Large intestine (tissue), 3 donors: ENCODE data around the gene TMEM132A. TPM values are rescaled to one million over a fixed set of nuclear protein-coding genes. Genes with fewer than 3 reads are reported as not detected.
A peak's percentile ranks its signal among the peaks of the same experiment; 100 is the strongest.

Source experiments
- DNase-seq, 2 donors: peaks; one replicate each; pipeline versions ENCODE4 v3.0.0 to v3.0.0-alpha.2; 2013
- H3K27ac ChIP-seq: one replicate; pipeline ENCODE4 v1.5.1; 2013; ENCODE audit warnings: low read length
- H3K27me3 ChIP-seq: 2 replicates; pipeline ENCODE4 v1.6.1; 2013; ENCODE audit warnings: low read length; ENCODE audit not compliant: control insufficient read depth, insufficient read depth
- H3K36me3 ChIP-seq: 2 replicates; pipeline ENCODE4 v1.6.1; 2013; ENCODE audit warnings: low read length; ENCODE audit not compliant: control insufficient read depth, insufficient read depth
- H3K4me1 ChIP-seq: one replicate; pipeline ENCODE4 v1.6.1; 2013; ENCODE audit warnings: low read length; ENCODE audit not compliant: control insufficient read depth, insufficient read depth
- H3K4me3 ChIP-seq: one replicate; pipeline ENCODE4 v1.5.1; 2013; ENCODE audit warnings: low read length
- H3K9me3 ChIP-seq: one replicate; pipeline ENCODE4 v1.6.1; 2013; ENCODE audit warnings: mild to moderate bottlenecking, low read depth, low read length, moderate library complexity; ENCODE audit not compliant: control insufficient read depth
- WGBS: methylation state at CpG from one replicate; pipeline ENCODE4 v1.1.5; 2013; ENCODE audit warnings: low lambda C conversion rate; ENCODE audit not compliant: insufficient coverage; 5-methylcytosine and 5-hydroxymethylcytosine counted together
- polyA plus RNA-seq: library from polyadenylated mRNA; unstranded; fragments of 120-200 nt; gene quantifications from one replicate; pipeline ENCODE4 v1.2.1, GENCODE V29; 2013

The TMEM132A gene
- polyA plus RNA-seq, 1 donor: 19.6 TPM

DNA sequence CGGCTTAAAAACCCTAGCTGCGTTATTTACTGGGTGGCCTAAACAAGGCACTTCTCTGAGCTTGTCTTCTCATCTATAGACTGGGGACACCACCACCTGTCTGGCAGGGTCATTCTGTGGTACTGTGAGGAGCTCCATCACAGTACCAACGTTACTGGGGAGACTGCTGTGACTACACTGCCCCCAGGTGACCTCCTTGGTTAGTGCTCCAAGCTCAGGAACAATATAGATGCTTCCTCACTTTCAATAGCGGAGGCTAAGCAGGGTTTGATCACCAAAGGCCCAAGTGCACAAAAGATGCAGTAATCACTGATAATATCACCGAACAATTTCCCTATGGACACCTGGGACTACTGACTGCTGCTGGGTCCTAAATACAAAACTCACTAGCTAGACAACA lies 36.7 kb upstream of the TMEM132A start:
- no CpG with 5 or more reads among the region's 5 CpGs for WGBS
- Histone ChIP-seq H3K36me3 (peaks cover 15% of the 10 kb centered on the region), H3K4me1 (no peaks in the 10 kb centered on the region), H3K4me3 (no peak overlapping the region), H3K27me3 (no peaks in the 10 kb centered on the region), H3K27ac (no peak overlapping the region), H3K9me3 (no peaks in the 10 kb centered on the region)
- peak; percentile 48 to 53 for DNase-seq

DNA sequence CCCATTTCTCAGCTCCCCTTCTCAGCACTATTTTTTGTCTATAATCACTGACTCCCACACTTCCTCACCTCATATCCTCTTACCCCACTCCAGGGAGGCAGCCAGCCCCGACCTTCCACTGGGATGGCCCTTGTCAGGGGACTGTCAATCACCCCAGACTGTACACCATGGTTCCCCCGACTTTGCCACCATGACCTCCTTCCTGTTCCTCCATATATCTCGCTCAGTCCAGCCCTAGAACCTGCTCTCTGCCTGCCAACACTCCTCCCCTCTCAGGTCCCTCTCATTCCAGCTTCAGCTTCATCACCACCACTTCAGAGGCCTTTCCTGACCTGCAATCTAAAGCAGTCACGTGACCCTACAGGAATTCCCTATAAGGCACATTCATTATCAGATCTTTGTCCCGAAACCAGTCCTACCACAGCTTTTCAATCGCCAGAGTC lies 34.4 kb upstream of the TMEM132A start:
- Histone ChIP-seq H3K4me3 (no peak overlapping the region), H3K4me1 (no peaks in the 10 kb centered on the region), H3K36me3 (peaks cover 38% of the 10 kb centered on the region), H3K27ac (no peak overlapping the region), H3K27me3 (no peaks in the 10 kb centered on the region), H3K9me3 (no peaks in the 10 kb centered on the region)
- DNase-seq: peak in 1 of 2 donors; percentile 41
- WGBS: 89% methylated on average over 1 of the region's 6 CpGs

DNA sequence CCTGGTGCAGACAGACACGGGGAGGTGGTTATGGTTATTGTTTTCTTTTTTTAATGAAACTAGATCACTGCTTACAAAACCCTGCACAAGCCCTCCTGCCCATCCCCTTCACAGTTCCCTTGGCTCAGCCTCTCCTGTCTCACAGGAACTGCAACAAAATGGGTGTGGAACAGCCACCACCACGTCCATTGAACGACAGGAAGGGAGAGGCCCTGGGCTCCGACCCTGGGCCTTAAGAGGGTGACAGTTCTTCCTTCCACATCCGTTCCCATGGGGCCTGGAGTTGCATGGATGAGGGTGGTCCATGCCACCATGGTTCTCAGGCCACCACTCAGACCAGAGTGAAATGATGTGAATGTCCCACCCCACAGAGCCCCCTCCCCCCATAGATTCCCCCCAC lies 33.6 kb upstream of the TMEM132A start:
- no peaks in the 10 kb centered on the region for H3K4me1 ChIP-seq
- DNase-seq: no peak
- no peaks in the 10 kb centered on the region for H3K27me3 ChIP-seq
- H3K36me3 ChIP-seq: peaks cover 42% of the 10 kb centered on the region
- H3K9me3 ChIP-seq: no peaks in the 10 kb centered on the region
- H3K4me3 ChIP-seq: no peak overlapping the region
- no CpG with 5 or more reads among the region's 5 CpGs for WGBS
- H3K27ac ChIP-seq: no peak overlapping the region

DNA sequence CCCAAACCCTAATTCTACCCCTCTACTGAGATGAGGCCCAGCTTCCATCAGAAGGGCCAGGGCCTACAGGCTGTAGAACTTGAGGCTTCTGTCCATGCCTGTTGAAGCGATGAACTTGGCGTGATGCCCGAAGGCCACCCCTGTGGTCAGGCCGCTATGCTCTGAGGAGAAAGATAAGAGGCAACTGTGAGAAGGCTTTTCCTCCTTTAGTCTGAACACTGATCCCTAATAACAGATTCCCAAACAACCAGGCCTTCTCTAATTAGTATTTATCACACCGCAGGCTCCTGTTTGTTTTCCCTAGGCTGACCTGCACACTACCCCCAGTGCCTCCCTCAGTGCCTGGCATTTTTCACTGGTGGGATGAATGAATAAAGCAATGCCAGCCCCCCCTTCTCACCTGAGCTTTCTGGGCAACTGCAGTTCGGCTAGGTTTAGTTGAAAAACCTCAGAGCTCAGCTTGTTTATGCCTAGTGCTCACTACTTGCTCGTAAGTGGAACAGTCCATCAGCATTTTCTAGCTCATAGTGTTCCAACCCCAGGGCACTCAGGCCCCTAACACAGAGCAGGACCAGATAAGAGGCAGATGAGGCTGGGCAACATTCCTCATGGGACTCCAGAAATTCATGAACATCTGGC lies 33.0 kb upstream of the TMEM132A start:
- peaks cover 47% of the 10 kb centered on the region for H3K36me3 ChIP-seq
- DNase-seq: no peak
- H3K4me3 ChIP-seq: no peak overlapping the region
- H3K27ac ChIP-seq: no peak overlapping the region
- no CpG with 5 or more reads among the region's 7 CpGs for WGBS
- H3K9me3 ChIP-seq: no peaks in the 10 kb centered on the region
- H3K27me3 ChIP-seq: no peaks in the 10 kb centered on the region
- H3K4me1 ChIP-seq: no peaks in the 10 kb centered on the region

DNA sequence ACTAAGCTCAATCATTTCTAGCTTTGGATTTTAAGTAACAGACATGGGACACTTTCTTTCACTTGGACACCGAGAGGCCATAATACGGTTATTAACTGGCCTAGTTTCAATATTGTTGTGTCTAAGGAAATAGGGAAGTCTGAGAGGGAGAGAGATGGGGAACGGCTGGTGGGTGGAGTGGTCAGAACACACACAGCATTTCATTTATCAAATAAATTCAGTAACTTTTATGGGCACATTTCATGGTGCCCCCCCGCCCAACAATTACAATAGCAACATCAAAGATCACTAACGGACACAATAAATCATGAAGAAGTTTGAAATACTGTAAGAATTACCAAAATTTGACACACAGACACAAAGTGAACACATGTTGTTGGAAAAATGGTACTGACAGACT lies 28.6 kb upstream of the TMEM132A start:
- H3K4me3 ChIP-seq: no peak overlapping the region
- H3K9me3 ChIP-seq: no peaks in the 10 kb centered on the region
- no CpG with 5 or more reads among the region's 5 CpGs for WGBS
- no peak overlapping the region for H3K27ac ChIP-seq
- peaks cover 78% of the 10 kb centered on the region for H3K36me3 ChIP-seq
- DNase-seq: no peak
- H3K4me1 ChIP-seq: no peaks in the 10 kb centered on the region
- no peaks in the 10 kb centered on the region for H3K27me3 ChIP-seq

DNA sequence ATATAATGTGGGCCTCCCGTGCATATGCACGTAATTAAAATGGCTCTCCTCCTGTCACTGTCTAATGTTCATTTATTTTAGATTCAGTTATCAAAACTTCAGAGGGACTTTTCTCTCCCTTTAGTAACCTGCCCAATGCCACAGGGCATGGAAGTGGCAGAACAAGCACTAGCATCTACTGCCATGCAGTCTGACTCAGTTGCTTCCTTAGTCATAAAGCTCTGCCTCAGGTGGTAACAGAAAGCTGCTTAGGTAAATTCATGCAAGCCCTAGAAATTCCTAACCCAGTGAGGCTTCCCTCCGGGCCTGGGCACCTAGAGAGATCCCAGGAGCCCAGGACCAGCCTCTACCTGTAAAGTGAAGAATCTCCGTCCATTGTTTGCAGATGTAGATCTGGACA lies 26.8 kb upstream of the TMEM132A start:
- peaks cover 86% of the 10 kb centered on the region for H3K36me3 ChIP-seq
- no peak for DNase-seq
- H3K27ac ChIP-seq: no peak overlapping the region
- H3K4me3 ChIP-seq: no peak overlapping the region
- H3K9me3 ChIP-seq: no peaks in the 10 kb centered on the region
- no CpG with 5 or more reads among the region's 4 CpGs for WGBS
- no peaks in the 10 kb centered on the region for H3K4me1 ChIP-seq
- H3K27me3 ChIP-seq: no peaks in the 10 kb centered on the region

GRCh38 chr11:60899046-60899936 lies 25.0 kb upstream of the TMEM132A start:
- WGBS: 100% methylated on average over 1 of the region's 12 CpGs
- Histone ChIP-seq H3K36me3 (peaks cover 84% of the 10 kb centered on the region), H3K4me3 (no peak overlapping the region), H3K27me3 (no peaks in the 10 kb centered on the region), H3K9me3 (no peaks in the 10 kb centered on the region), H3K27ac (no peak overlapping the region), H3K4me1 (peaks cover 2% of the 10 kb centered on the region)
- DNase-seq: peak in 1 of 2 donors; percentile 42

DNA sequence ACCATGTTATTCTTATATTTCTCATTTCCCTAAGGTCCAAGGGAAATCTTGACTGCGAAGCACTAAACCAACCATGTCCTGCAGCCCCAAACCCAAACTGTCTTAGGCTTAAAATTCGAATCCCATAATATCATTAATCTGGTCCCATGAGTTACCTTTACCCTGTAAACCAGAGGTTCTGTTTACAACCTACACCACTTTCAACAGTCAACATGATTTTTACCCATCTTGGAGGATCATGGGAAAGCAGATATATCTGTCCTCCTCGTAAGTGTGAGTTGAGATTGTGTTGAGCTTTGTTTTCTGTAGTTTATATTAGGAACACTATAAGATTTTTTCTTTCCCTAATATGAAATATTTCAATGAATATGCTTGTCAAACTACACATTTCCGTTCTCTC lies 24.3 kb upstream of the TMEM132A start:
- Histone ChIP-seq H3K27me3 (no peaks in the 10 kb centered on the region), H3K4me3 (no peak overlapping the region), H3K36me3 (peaks cover 79% of the 10 kb centered on the region), H3K4me1 (peaks cover 9% of the 10 kb centered on the region), H3K27ac (no peak overlapping the region), H3K9me3 (no peaks in the 10 kb centered on the region)
- no peak for DNase-seq
- WGBS: no CpG with 5 or more reads among the region's 4 CpGs

DNA sequence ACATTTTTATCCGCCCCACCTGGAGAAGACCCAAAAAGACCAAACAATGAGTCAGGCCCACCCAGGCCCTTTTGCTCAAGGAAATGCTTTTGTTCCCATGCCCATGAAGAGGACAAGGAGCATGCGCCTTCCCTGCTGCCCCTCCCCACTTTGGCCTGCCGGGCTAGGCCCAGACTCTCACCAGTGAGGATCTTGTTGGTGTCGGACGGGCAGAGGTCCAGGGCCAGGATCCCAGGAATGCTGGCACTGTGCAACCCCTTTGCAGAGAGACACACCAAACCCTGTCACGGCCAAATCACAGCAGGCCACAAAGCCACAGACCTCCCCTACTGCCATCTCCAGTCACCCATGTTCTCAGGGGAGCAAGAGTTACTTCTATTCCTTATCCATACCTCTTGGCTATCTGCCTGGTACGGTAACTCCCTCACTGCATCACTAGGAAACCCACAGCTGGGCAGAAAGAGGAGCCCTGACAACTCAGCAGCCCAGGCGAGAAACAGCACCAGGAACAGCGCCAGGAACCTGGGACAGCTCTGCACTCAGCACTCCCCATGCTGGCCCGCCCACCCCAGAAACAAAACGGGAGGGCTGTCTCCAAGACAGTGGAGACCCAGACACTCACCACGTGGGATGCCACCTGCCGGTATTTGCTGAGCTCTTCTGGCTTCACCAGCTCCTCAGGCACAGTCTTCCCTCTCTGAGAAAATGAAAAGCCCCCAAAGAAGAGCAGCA lies 23.4 kb upstream of the TMEM132A start:
- Histone ChIP-seq H3K27ac (no peak overlapping the region), H3K4me3 (no peak overlapping the region), H3K36me3 (peaks cover 75% of the 10 kb centered on the region), H3K9me3 (no peaks in the 10 kb centered on the region), H3K4me1 (peaks cover 12% of the 10 kb centered on the region), H3K27me3 (no peaks in the 10 kb centered on the region)
- WGBS: no CpG with 5 or more reads among the region's 13 CpGs
- DNase-seq: no peak

DNA sequence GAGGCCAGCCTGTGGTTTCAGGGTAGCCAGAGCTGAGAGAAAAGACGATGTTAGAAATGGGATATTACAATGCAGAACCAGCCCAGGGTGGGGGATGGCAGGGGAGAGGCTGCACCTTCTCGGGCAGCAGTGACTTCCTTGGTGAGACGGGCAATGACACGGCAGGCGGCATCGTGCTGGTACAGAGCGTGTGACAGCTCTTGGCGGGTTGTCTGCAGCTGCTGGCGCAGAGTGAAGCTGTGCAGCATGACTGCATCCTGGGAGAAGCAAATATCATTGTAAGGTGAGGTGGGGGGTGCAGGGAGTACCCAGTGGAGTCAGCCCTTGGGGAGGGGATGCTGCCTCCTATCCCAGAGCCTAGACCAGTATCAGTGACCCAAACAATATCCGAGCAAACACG lies 21.6 kb upstream of the TMEM132A start:
- no CpG with 5 or more reads among the region's 11 CpGs for WGBS
- H3K36me3 ChIP-seq: peaks cover 61% of the 10 kb centered on the region
- DNase-seq: no peak

More for the DNA sequence above, 21.6 kb upstream of the TMEM132A start:
- Histone ChIP-seq H3K27me3 (no peaks in the 10 kb centered on the region), H3K27ac (no peak overlapping the region), H3K9me3 (no peaks in the 10 kb centered on the region), H3K4me3 (no peak overlapping the region), H3K4me1 (peaks cover 15% of the 10 kb centered on the region)
